HK-2 (cell line): ENCODE data around the gene UBA7.
"Not testable (repeated sequence)": the region's sequence is repeated elsewhere in the genome, so short reads cannot be mapped to it uniquely, and the experiment has no call there.

ENCODE experiments used
- DNase-seq: peaks from one replicate; pipeline ENCODE4 v3.0.0-alpha.2; 2018; ENCODE audit not compliant: unreplicated experiment

The UBA7 gene

GRCh38 chr3:49782277-49782676, 31.5 kb downstream of the UBA7 start:
- not testable (repeated sequence) for DNase-seq

- no peak for DNase-seq
These were observed 32.1 kb downstream of the UBA7 start for GRCh38 chr3:49781415-49782199.

- DNase-seq = not testable (repeated sequence)
These were observed 32.8 kb downstream of the UBA7 start for GRCh38 chr3:49780975-49781365.

- DNase-seq = no peak
These were observed 33.4 kb downstream of the UBA7 start for GRCh38 chr3:49780080-49780974.

- DNase-seq = no peak
These were observed 34.2 kb downstream of the UBA7 start for GRCh38 chr3:49779358-49780079.

- not testable (repeated sequence) for DNase-seq
These were observed 37.7 kb downstream of the UBA7 start for GRCh38 chr3:49776101-49776500.

GRCh38 chr3:49775538-49775937, 38.2 kb downstream of the UBA7 start:
- DNase-seq = no peak

- no peak for DNase-seq
These were observed 41.0 kb downstream of the UBA7 start for GRCh38 chr3:49772703-49773102.

GRCh38 chr3:49771340-49771938, 42.3 kb downstream of the UBA7 start:
- no peak for DNase-seq

- no peak for DNase-seq
These were observed 43.8 kb downstream of the UBA7 start for GRCh38 chr3:49769926-49770325.

GRCh38 chr3:49769286-49769915, 44.4 kb downstream of the UBA7 start:
- no peak for DNase-seq

- no peak for DNase-seq
These were observed 49.8 kb downstream of the UBA7 start for GRCh38 chr3:49763981-49764380.

- DNase-seq = no peak
These were observed 52.1 kb downstream of the UBA7 start for GRCh38 chr3:49761661-49762060.

GRCh38 chr3:49759226-49759625, 54.5 kb downstream of the UBA7 start:
- DNase-seq = no peak

- no peak for DNase-seq
These were observed 56.6 kb downstream of the UBA7 start for GRCh38 chr3:49757197-49757596.

GRCh38 chr3:49756036-49756435, 57.7 kb downstream of the UBA7 start:
- DNase-seq = no peak
